ENCODE measurements around the gene CNN2.

Gene CNN2

DNA sequence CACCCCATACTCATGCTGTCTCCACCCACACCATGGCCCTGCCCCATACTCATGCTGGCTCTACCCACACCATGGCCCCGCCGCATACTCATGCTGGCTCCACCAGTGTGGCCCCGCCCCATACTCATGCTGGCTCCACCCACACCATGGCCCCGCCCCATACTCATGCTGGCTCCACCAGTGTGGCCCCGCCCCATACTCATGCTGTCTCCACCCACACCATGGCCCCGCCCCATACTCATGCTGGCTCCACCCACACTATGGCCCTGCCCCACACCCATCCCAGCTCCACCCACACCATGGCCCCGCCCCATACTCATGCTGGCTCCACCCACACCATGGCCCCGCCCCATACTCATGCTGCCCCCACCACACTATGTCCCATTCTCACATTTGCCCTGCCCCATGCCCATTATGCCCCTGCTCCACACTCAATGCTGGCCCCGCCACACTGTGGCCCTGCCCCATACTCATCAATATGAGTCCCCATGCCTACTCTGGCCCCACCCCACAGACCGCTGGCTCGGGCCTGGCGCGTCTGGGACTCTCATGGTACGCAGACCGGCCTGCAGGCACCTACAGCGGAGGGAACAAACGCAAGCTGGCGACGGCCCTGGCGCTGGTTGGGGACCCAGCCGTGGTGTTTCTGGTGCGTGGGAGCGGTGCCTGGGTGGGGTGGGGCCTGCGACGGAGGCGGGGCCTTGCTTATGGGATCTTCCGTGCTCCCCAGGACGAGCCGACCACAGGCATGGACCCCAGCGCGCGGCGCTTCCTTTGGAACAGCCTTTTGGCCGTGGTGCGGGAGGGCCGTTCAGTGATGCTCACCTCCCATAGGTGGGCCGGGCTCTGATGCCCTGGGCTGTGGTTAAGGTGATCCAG lies 36.9 kb downstream of the CNN2 start:
- H3K4me3 ChIP-seq (ENCODE audit: low read length): no peak overlapping the region
- no peak for TF ChIP-seq ZNF274 (IDR thresholded peaks at IDR 0.05; ENCODE audit: low read depth, low read length)

DNA sequence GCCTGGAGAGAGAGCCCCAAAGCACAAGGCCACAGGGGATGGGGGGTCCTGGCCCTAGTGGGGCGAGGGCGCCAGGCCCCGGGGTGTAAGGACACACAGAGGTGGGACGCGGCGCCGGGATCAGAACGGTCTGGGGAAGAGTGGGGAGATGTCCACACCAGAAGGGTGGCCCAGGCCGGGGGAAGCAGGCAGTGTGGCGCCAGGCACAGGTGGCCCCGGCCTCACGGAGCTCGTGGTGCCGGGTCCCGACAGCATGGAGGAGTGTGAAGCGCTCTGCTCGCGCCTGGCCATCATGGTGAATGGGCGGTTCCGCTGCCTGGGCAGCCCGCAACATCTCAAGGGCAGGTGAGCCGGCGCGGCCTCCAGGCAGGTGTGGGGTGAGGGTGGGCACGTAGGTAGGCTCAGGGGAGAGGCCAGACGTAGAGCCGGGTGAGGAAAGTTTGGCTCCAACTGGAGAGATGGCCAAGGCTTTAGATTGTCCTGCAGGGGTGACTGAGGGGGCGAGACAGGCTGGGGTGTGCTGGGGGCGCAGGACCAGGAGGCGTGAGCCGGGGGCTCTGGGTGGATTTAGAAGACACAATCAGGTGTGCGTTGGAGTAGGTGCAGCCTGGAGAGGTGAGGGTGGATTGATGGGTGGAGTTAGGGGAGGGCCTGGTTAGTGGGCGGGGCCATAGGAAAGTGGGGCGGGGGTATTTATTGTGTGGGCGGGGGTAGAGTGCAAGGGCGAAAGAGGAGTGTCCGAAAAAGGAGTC lies 37.7 kb downstream of the CNN2 start:
- no peak for TF ChIP-seq ZNF274 (IDR thresholded peaks at IDR 0.05; ENCODE audit: low read depth, low read length)
- no peak overlapping the region for H3K4me3 ChIP-seq (ENCODE audit: low read length)

DNA sequence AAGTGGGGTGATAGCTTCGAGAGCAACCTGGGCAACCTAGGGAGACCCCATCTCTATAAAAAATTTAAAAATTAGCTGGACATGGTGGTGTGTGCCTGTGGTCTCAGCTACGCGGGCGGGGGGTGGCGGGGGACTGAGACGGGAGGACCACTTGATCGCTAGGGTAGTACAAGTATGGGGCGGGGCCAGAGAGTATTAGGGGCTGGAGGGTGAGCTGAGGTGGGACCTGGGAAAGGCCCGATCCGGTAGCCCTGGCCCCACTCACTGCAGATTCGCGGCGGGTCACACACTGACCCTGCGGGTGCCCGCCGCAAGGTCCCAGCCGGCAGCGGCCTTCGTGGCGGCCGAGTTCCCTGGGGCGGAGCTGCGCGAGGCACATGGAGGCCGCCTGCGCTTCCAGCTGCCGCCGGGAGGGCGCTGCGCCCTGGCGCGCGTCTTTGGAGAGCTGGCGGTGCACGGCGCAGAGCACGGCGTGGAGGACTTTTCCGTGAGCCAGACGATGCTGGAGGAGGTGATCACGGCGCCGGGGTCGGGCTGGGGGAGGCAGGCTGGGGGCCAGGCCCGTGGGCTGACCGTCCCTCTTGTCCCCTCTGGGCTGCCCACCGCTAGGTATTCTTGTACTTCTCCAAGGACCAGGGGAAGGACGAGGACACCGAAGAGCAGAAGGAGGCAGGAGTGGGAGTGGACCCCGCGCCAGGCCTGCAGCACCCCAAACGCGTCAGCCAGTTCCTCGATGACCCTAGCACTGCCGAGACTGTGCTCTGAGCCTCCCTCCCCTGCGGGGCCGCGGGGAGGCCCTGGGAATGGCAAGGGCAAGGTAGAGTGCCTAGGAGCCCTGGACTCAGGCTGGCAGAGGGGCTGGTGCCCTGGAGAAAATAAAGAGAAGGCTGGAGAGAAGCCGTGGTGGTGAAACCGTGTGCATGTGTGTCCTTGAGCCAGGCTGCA lies 38.5 kb downstream of the CNN2 start:
- TF ChIP-seq ZNF274 (IDR thresholded peaks at IDR 0.05; ENCODE audit: low read depth, low read length): no peak
- no peak overlapping the region for H3K4me3 ChIP-seq (ENCODE audit: low read length)

DNA sequence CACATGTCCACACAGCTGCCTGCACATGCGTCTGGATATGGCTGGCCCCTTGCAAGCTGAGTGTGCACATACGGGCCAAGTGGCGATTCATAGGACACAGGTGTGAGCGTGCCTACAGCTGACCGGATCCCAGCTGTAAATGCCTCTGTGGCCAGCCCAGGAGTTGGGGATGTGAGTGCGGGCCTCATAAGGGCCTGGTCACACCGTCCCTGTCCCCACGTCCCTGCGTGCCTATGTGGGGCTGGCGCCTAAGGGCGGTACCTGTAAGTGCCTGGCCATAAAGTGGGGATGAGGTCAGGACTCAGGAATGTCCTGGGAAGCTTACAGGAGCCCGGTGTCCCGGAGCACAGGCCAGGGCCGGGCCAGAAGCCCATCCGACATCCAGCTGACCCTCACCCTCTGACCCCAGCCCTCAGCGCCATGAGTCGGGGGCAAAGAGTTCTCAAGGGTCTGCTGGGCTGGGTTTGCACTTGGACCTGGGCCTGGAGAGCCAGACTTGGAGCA lies 39.2 kb downstream of the CNN2 start:
- no peak for TF ChIP-seq ZNF274 (IDR thresholded peaks at IDR 0.05; ENCODE audit: low read depth, low read length)
- H3K4me3 ChIP-seq (ENCODE audit: low read length): no peak overlapping the region

DNA sequence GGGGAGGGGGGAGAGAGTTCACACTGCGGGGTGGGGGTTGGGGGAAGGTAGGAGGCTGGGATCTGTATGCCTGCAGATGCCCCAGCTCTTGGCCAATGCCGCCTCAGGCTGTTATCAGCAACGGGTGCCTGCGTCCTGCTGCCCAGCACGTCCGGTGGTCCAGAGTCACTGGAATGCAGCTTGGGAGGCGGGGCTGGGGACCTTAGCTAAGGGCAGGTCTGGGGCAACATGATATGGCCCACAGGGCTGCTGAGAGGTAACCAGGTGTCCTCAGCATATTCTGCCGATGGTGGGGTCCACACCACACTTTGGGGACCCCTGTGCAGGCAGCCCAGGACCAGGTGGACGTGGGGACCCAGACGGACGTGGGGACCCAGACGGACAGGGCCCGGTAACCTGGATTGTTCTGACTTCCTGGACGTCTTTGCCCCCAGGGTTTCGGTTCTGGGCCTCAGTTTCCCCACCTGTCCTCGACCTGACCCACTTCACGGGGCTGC lies 39.9 kb downstream of the CNN2 start:
- peak overlapping the region; percentile 90; the same call in 1 of the 2 replicates for H3K4me3 ChIP-seq (ENCODE audit: low read length)
- TF ChIP-seq ZNF274 (IDR thresholded peaks at IDR 0.05; ENCODE audit: low read depth, low read length): no peak

DNA sequence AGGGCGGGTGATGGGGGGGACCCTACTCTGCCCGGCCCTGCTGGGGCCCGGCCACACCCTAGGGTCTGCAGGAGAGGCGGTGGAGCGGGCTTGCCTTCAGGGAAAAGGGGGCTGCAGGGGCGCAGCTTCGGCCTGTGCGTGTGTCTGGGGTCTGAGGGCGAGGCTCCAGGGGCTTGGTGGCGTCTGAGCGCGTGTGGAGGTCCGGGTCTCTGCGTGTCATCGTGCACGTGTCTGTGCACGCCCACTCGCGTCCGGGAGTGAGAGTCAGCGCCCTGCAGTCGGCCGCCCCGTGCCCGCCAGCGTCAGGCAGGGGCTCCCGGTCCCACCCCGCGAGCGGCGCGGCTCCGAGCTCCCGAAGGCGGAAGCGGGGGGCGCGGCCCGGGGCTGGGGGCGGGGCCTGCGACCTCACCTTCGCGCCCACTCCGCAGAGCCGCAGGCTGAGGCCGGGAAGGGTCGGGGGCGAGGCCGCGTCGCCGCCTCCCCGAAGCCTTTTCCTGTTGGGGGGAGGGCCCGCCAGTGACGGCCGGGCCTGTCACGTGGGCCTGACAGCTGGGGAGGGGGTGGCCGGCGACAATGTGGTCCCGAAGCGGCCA lies 40.4 kb downstream of the CNN2 start, which contains the start of gene ARHGAP45:
Gene ARHGAP45, plus strand, starts transcription at position 420 of the 593 bp plus-strand sequence. CDS start 239 bp downstream, outside the sequence.
- H3K4me3 ChIP-seq (ENCODE audit: low read length): peak within 1 kb of the TSS; percentile 90
- TF ChIP-seq ZNF274 (IDR thresholded peaks at IDR 0.05; ENCODE audit: low read depth, low read length): no peak

DNA sequence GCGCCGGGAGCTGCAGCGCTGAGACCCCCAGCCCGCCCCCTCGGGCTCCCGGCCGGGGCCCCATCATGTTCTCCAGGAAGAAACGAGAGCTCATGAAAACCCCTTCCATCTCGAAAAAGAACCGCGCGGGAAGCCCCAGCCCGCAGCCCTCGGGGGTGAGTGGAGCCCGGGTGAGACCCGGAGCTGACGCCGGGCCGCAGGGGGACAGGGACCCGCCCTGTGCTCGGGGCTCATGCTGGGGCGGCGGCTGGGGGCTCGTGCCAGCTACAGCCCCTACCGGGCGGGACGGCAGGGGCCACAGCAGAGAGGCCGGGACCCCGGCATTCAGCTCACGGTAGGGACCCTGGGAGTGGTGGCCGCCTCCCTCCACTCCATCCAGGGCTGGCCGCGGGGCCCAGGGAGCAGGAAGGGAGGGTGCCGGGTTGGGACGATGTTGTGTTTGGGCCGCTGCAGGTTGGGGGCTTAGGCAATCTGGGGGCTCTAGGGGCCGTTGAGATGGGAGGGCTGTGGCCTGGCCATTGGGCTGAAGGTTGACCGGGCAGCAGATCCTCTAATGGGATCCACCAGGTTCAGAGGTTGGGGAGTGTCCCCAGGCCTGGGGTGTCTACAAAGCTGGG lies 41.0 kb downstream of the CNN2 start:
- peak overlapping the region; percentile 90 for H3K4me3 ChIP-seq (ENCODE audit: low read length)
- no peak for TF ChIP-seq ZNF274 (IDR thresholded peaks at IDR 0.05; ENCODE audit: low read depth, low read length)

DNA sequence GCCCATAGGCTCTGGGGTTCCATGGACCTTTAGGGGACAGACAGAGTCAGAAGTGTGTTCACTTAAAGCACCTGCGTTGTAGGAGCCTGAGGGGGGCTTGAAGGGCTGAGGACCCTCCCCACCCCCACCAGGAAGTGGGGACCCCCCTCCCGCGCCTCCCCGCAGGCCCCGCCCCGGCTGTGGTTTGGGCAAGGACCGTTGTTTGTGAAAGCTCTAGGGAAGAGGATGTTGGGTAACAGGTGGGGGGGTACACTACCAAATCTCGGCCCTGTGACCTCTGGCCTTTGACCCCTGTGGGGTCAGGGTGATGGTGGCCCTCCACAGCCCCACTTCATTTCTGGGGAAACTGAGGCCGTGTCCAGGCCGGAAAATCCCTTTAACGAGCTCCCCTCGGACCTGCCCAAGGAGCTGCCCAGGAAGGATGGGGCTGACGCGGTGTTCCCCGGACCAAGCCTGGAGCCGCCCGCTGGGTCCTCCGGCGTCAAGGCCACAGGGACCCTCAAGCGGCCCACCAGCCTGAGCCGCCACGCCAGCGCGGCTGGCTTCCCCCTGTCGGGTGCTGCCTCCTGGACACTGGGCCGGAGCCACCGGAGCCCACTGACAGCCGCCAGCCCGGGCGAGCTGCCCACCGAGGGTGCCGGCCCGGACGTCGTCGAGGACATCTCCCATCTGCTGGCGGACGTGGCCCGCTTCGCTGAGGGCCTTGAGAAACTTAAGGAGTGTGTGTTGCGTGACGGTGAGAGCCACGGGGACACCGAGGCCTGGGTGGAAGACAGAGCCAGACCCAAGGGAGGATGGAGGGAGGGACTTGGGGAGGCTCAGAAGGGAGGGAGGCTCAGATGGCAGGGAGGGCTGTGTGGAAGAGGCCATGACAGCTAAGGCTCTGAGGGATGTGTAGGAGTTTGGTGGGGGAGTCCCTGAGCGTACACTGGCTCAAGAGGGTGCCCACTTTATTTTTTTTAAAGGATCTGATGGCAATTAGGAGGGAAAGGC lies 41.9 kb downstream of the CNN2 start:
- no peak for TF ChIP-seq ZNF274 (IDR thresholded peaks at IDR 0.05; ENCODE audit: low read depth, low read length)
- peak overlapping the region; percentile 90 for H3K4me3 ChIP-seq (ENCODE audit: low read length)

DNA sequence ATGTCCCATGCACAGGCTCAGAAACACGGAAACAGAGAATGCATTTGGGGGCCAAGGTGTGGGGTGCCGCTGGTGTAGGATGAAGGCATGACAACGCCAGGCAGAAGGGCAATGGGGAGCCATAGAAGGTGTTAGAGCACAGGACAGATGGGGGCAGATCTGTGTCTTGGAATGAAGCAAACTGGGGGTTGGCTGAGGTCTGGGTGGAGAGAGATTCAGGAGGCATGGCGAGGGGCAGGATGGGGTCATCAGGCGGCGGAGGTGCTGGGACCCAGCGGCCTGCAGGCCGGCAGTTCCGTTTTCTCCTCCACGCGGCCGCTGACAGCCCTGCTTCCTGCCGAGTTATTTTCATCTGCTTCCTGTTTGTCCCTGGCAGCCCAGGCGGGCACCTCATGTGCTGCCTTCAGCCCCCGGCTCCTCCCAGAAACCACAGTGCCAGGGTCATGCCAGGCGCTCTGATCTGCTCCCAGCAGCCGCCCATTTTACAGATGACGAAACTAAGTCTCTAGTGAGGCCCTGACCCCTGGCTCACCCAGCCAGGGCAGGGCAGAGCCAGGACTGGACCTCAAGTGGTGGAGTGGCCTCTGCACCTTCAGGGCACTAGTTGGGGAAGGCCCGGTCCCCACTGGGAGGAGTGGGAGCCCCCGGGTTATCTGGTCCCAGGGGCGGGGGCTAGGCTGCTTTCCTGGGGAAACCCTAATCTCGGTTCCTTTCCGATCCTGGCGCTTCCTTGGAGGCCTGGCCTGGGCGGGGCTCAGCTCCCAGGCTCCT lies 42.8 kb downstream of the CNN2 start:
- TF ChIP-seq ZNF274 (IDR thresholded peaks at IDR 0.05; ENCODE audit: low read depth, low read length): no peak
- H3K4me3 ChIP-seq (ENCODE audit: low read length): peak overlapping the region; percentile 90; the same call in 1 of the 2 replicates

DNA sequence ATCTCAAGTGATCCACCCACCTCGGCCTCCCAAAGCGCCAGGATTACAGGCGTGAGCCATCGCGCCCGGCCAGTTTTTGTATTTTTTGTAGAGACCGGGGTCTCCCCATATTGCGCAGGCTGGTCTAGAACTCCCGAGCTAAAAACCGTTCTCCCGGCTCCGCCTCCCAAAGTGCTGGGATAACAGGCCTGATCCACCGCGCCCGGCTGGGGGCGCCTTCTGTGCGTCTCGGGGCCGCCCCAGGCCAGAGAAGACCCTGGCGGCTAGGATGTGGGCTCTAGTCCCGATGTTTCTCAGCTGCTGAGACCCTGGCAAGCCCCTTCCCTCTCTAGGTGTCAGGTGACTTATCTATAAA lies 44.1 kb downstream of the CNN2 start:
- H3K4me3 ChIP-seq (ENCODE audit: low read length): no peak overlapping the region
- no peak for TF ChIP-seq ZNF274 (IDR thresholded peaks at IDR 0.05; ENCODE audit: low read depth, low read length)

Data from GM08714 (cell line).